Measurements from ENCODE around the gene CDS2.

Gene CDS2

DNA sequence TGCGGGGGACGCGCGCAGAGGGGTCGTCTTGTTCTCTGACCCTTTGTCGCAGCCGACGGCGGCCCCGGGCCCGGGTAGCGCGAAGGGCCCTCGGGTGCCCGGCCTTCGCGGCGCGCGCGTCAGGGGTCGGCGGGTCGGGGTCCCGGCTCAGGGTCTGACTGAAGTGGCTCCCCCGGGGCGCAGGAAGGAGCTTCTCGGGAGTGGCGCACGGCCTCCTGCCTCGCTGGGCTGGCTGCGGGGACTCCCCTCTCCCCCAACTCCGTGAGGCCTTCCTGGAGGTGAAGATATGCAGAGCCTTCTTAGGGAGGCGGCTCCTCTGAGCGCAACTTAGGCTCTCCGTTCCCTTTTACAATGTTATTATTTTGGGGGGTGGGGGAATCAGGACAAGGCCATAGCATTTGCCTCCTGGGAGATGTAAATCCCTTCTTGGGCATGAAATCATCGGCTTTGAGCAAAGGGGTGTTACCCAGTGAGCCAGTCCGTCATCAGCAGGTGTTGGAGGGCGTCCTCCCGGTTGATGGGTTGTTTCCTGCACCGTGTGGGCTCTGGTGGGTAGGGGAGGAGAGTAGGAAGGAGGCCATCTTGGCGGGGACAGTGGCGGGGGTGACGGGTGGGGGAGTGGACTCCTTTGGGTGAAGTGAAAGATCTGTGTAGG, 523 bp downstream of the CDS2 start (continued):
- TF ChIP-seq, protein P1, sequence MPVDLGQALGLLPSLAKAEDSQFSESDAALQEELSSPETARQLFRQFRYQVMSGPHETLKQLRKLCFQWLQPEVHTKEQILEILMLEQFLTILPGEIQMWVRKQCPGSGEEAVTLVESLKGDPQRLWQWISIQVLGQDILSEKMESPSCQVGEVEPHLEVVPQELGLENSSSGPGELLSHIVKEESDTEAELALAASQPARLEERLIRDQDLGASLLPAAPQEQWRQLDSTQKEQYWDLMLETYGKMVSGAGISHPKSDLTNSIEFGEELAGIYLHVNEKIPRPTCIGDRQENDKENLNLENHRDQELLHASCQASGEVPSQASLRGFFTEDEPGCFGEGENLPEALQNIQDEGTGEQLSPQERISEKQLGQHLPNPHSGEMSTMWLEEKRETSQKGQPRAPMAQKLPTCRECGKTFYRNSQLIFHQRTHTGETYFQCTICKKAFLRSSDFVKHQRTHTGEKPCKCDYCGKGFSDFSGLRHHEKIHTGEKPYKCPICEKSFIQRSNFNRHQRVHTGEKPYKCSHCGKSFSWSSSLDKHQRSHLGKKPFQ (tag by site-specific recombination; IDR thresholded peaks at IDR 0.05): no peak
- TF ChIP-seq ZNF658 (tag by site-specific recombination; IDR thresholded peaks at IDR 0.05) (no peak), SCRT2 (tag by site-specific recombination; IDR thresholded peaks at IDR 0.05) (peak; percentile 44; the same call in 1 of the 2 replicates), ZNF341 (tag by site-specific recombination; IDR thresholded peaks at IDR 0.05; ENCODE audit: low read depth) (peak; percentile 57), ZNF19 (tag by site-specific recombination; IDR thresholded peaks at IDR 0.05; ENCODE audit: low read depth) (no peak), SP2 (tag by site-specific recombination; IDR thresholded peaks at IDR 0.05) (peak; percentile 77), ZNF223 (tag by site-specific recombination; IDR thresholded peaks at IDR 0.05) (no peak), ZBTB21 (tag by site-specific recombination; IDR thresholded peaks at IDR 0.05) (peak; percentile 66; the same call in 1 of the 2 replicates), ZNF560 (tag by site-specific recombination; IDR thresholded peaks at IDR 0.05; ENCODE audit: borderline replicate concordance) (no peak), KLF9 (tag by site-specific recombination; IDR thresholded peaks at IDR 0.05; ENCODE audit: low read depth) (peak; percentile 50; the same call in 1 of the 2 replicates), KLF1 (tag by site-specific recombination; IDR thresholded peaks at IDR 0.05) (peak; percentile 88), ZNF146 (tag by site-specific recombination; IDR thresholded peaks at IDR 0.05) (no peak), ZFP37 (tag by site-specific recombination; IDR thresholded peaks at IDR 0.05) (0 out of 2 replicates have a peak, but pooled peaks have one; percentile 26), EGR2 (tag by site-specific recombination; IDR thresholded peaks at IDR 0.05; ENCODE audit: low read depth) (peak; percentile 98), ZNF366 (tag by site-specific recombination; conservative IDR thresholded peaks at IDR 0.05) (peak; percentile 65), ZNF585B (tag by site-specific recombination; IDR thresholded peaks at IDR 0.05) (no peak), ZNF670 (tag by site-specific recombination; IDR thresholded peaks at IDR 0.05; ENCODE audit: low read depth) (no peak), ZNF23 (tag by site-specific recombination; IDR thresholded peaks at IDR 0.05; ENCODE audit: borderline replicate concordance) (no peak), REPIN1 (tag by site-specific recombination; IDR thresholded peaks at IDR 0.05; ENCODE audit: low read depth) (peak; percentile 6; the same call in 1 of the 2 replicates), ZNF157 (tag by site-specific recombination; IDR thresholded peaks at IDR 0.05) (no peak), ZNF629 (tag by site-specific recombination; IDR thresholded peaks at IDR 0.05) (peak; percentile 87), ZNF501 (tag by site-specific recombination; IDR thresholded peaks at IDR 0.05) (0 out of 2 replicates have a peak, but pooled peaks have one; percentile 54)
- TF ChIP-seq, protein P2, sequence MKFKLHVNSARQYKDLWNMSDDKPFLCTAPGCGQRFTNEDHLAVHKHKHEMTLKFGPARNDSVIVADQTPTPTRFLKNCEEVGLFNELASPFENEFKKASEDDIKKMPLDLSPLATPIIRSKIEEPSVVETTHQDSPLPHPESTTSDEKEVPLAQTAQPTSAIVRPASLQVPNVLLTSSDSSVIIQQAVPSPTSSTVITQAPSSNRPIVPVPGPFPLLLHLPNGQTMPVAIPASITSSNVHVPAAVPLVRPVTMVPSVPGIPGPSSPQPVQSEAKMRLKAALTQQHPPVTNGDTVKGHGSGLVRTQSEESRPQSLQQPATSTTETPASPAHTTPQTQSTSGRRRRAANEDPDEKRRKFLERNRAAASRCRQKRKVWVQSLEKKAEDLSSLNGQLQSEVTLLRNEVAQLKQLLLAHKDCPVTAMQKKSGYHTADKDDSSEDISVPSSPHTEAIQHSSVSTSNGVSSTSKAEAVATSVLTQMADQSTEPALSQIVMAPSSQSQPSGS (tag by site-specific recombination; IDR thresholded peaks at IDR 0.05; ENCODE audit: low read depth): 0 out of 2 replicates have a peak, but pooled peaks have one; percentile 9
- TF ChIP-seq, protein P3, sequence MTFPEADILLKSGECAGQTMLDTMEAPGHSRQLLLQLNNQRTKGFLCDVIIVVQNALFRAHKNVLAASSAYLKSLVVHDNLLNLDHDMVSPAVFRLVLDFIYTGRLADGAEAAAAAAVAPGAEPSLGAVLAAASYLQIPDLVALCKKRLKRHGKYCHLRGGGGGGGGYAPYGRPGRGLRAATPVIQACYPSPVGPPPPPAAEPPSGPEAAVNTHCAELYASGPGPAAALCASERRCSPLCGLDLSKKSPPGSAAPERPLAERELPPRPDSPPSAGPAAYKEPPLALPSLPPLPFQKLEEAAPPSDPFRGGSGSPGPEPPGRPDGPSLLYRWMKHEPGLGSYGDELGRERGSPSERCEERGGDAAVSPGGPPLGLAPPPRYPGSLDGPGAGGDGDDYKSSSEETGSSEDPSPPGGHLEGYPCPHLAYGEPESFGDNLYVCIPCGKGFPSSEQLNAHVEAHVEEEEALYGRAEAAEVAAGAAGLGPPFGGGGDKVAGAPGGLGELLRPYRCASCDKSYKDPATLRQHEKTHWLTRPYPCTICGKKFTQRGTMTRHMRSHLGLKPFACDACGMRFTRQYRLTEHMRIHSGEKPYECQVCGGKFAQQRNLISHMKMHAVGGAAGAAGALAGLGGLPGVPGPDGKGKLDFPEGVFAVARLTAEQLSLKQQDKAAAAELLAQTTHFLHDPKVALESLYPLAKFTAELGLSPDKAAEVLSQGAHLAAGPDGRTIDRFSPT (tag by site-specific recombination; IDR thresholded peaks at IDR 0.05): peak; percentile 42; the same call in 1 of the 2 replicates
- TF ChIP-seq, protein P4, sequence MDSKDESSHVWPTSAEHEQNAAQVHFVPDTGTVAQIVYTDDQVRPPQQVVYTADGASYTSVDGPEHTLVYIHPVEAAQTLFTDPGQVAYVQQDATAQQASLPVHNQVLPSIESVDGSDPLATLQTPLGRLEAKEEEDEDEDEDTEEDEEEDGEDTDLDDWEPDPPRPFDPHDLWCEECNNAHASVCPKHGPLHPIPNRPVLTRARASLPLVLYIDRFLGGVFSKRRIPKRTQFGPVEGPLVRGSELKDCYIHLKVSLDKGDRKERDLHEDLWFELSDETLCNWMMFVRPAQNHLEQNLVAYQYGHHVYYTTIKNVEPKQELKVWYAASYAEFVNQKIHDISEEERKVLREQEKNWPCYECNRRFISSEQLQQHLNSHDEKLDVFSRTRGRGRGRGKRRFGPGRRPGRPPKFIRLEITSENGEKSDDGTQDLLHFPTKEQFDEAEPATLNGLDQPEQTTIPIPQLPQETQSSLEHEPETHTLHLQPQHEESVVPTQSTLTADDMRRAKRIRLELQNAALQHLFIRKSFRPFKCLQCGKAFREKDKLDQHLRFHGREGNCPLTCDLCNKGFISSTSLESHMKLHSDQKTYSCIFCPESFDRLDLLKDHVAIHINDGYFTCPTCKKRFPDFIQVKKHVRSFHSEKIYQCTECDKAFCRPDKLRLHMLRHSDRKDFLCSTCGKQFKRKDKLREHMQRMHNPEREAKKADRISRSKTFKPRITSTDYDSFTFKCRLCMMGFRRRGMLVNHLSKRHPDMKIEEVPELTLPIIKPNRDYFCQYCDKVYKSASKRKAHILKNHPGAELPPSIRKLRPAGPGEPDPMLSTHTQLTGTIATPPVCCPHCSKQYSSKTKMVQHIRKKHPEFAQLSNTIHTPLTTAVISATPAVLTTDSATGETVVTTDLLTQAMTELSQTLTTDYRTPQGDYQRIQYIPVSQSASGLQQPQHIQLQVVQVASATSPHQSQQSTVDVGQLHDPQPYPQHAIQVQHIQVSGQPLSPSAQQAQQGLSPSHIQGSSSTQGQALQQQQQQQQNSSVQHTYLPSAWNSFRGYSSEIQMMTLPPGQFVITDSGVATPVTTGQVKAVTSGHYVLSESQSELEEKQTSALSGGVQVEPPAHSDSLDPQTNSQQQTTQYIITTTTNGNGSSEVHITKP (tag by site-specific recombination; IDR thresholded peaks at IDR 0.05): peak; percentile 97
- TF ChIP-seq, protein P5, sequence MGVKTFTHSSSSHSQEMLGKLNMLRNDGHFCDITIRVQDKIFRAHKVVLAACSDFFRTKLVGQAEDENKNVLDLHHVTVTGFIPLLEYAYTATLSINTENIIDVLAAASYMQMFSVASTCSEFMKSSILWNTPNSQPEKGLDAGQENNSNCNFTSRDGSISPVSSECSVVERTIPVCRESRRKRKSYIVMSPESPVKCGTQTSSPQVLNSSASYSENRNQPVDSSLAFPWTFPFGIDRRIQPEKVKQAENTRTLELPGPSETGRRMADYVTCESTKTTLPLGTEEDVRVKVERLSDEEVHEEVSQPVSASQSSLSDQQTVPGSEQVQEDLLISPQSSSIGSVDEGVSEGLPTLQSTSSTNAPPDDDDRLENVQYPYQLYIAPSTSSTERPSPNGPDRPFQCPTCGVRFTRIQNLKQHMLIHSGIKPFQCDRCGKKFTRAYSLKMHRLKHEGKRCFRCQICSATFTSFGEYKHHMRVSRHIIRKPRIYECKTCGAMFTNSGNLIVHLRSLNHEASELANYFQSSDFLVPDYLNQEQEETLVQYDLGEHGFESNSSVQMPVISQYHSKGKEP (tag by site-specific recombination; IDR thresholded peaks at IDR 0.05): no peak
- TF ChIP-seq, protein P6, sequence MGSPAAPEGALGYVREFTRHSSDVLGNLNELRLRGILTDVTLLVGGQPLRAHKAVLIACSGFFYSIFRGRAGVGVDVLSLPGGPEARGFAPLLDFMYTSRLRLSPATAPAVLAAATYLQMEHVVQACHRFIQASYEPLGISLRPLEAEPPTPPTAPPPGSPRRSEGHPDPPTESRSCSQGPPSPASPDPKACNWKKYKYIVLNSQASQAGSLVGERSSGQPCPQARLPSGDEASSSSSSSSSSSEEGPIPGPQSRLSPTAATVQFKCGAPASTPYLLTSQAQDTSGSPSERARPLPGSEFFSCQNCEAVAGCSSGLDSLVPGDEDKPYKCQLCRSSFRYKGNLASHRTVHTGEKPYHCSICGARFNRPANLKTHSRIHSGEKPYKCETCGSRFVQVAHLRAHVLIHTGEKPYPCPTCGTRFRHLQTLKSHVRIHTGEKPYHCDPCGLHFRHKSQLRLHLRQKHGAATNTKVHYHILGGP (tag by site-specific recombination; IDR thresholded peaks at IDR 0.05): no peak
- TF ChIP-seq, protein P7, sequence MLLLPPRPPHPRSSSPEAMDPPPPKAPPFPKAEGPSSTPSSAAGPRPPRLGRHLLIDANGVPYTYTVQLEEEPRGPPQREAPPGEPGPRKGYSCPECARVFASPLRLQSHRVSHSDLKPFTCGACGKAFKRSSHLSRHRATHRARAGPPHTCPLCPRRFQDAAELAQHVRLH (tag by site-specific recombination; IDR thresholded peaks at IDR 0.05): 0 out of 2 replicates have a peak, but pooled peaks have one; percentile 26

All from HEK293 (cell line).